Activated gamma-delta T cell (primary cell): ENCODE results near the gene CYREN.
A peak's percentile ranks its signal among the peaks of the same experiment; 100 is the strongest.
"Not testable (repeated sequence)": the region's sequence is repeated elsewhere in the genome, so short reads cannot be mapped to it uniquely, and the experiment has no call there.

Source experiments
- DNase-seq: peaks from one replicate; lab custom pipeline; 2025; lab: John Stamatoyannopoulos, UW
- total RNA-seq, 2 donors: gene quantifications; one replicate each; lab custom pipeline; 2026; lab: John Stamatoyannopoulos, UW

CYREN gene, protein sequence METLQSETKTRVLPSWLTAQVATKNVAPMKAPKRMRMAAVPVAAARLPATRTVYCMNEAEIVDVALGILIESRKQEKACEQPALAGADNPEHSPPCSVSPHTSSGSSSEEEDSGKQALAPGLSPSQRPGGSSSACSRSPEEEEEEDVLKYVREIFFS
- 41.4 to 42.9 reads per million in 2 donors for total RNA-seq

DNA sequence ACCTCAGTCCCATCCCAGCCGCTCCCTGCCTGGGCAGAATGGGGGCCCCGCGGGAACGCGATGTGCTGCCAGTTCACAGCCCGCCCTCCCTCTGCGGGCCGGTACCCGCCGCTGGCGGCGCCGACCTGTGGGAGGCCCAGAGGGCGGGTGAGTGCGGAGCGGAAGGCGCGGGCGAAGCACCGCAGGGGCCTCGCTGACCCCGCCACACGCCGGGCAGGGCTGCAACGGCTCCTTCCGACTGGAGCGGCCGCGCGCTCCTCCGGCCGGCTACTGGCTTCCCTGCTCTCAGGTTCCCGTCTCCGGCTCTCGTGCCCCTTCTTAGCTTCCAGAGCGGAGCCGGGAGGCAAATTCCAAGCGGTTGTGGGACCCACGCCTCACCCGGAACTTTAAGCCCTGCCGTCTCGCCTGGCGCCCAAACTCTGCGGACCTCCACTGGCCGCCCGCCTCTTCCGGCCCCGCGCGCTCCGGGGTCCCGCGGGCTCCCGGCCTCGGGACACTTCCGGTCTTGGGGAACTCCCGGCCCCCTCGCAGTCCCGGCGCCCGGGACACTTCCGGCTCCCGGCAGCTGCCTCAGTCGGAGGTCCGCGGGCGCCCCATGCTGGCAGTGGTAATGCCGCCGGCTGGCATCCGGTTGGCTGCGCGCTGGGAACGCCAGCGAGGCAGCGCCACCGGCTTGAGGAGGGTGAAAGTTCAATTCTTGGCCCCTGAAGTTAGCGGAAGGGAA lies at the start of gene CYREN:
Gene CYREN (minus strand): TSS at position 434 of the 724 bp plus-strand sequence. CDS start 1,785 bp downstream, outside the sequence.
- DNase-seq = peak; percentile 85

GRCh38 chr7:135217645-135218509 lies 47.4 kb upstream of the CYREN start:
- no peak for DNase-seq

- no peak for DNase-seq
Measured at GRCh38 chr7:135215698-135216097, 45.2 kb upstream of the CYREN start.

- no peak for DNase-seq
Measured at GRCh38 chr7:135215180-135215579, 44.7 kb upstream of the CYREN start.

DNA sequence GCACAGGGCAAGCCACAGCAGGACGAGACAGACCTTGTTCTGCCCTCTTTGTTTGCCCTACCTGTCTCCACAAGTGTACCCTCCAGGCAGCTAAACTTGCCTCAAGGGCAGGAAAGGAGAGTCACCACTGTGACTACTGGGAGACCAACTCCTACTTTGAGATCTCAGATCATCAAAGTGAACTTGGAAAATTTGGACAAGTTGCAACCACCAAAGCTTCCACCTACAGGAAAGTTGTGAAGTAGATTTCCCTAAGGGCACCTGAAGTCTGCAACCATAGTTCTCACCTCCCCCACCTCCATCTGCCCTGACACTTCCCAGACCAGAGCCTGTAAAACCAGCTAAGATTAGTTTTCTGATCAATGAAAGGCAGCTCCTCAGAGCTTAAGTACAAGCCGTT lies 43.3 kb upstream of the CYREN start:
- no peak for DNase-seq

- DNase-seq = not testable (repeated sequence)
Measured at GRCh38 chr7:135211946-135212685, 41.6 kb upstream of the CYREN start.

GRCh38 chr7:135211179-135211945 lies 40.9 kb upstream of the CYREN start, which contains the start of gene WDR91:
WDR91 (minus strand) TSS chr7:135211526; CDS start chr7:135211502, 24 bp downstream.
- DNase-seq = peak; percentile 98

DNA sequence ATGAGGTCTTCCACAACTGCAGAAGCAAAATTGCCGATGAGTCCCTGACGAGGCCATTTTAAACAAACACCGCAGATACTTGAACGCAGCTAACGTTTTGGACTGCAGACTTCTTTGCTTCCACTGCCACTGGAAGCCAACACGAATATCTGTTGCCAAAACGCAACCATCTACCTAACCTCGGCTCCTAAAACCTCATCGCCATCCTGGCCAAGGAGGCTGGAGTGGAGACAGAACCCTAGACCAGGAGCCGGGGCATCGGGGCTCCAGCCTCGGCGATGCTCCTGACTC lies 40.3 kb upstream of the CYREN start:
- DNase-seq = no peak

DNA sequence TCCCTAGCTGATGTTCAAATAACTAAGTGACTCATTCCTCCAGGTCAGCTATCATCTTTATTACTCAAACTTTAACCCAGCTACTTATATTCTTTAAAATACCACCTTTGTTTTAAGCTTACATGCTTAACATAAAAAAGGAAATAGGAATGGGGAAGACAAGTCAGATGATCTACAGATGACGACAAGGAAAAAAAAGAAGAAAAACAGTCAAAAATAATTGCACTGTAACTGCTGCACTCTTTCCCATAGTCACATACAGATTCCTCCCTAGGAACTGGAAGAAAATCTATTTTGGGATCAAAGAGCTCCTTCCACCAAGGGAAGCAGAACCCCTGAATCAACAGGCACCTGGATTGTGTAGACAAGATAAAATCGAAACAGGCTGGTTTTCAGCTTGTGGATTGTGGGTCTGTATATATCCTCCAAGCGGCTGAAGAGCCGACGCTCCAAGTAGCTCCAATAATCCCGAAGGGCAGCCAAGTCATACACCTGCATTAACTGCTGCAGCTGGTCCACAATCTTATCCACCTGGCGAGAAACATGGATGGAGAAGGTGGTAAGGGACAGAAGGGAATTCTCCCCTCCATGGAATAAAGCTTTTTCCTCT lies 38.8 kb upstream of the CYREN start:
- no peak for DNase-seq

DNA sequence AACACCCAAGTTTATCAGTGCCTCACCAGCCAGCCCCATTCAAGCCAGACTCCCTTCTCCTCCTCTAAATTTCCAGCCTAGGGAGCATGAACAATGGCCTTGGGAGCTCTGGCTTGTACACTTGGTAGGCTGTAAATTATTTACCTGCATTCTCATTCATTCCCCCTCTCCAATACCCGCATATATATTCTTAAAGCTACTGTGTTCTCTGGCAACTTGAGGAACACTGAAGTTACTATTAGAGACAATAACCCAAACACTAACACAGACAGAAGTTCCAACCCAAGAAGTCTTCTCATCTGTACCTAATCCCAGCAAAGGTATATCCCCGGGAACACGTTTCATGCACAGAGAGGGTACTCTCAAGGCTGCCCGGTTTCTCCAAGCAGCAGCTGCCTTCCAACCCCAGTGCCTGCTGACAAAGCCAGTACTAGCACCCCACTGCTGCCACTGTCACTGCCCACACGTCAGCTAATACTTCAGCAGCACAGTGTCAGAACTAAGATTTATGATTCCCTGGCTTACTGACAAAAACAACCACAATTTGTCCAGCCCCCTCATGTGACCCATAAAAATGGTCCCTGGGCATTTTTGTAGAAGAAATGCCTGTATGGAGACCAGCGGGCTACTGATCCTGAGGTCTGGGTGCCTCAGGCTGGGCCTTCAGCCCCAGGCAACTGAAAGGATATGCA lies 37.7 kb upstream of the CYREN start:
- no peak for DNase-seq

- DNase-seq = no peak
Measured at GRCh38 chr7:135207406-135208101, 37.0 kb upstream of the CYREN start.

DNA sequence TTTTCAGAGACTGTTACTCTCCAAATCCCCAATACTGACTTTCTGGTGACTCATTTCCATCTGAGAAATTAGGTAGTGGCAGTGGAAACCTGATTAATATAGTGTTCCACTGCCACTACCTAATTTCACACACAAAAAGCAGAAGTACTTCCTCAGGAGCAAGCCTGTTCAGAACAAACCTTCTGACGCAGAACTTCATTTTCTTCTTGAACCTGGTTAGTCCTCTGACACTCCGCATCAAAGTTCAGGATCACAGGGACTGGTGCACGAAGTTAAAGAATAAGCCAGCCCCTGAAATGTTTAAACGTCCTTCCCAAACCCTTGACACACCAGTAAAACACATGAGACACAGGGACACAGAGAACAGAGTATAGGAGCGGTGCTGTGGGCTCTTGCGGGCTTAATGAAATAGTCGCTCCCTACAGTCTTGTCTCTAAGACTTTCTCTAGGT lies 36.5 kb upstream of the CYREN start:
- no peak for DNase-seq

DNA sequence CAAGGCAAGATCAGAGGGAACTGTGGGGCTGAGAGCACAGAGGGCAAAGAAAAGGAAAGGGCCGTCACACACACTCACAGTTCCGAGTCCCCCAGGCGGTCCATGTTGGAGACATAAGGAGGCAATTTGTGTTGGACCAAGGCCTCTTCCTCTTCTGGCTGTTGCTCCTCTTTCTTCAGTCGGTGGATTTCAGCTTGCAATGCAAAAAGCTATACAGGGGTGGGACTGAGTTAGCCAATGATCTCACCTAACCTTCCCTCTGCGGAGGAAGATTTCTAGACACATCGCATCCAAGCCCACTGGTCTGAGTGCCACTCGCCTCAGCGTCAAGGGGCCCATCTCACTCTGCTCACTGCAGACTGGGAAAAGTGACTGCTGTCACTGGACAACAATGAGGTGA lies 35.3 kb upstream of the CYREN start:
- no peak for DNase-seq

DNA sequence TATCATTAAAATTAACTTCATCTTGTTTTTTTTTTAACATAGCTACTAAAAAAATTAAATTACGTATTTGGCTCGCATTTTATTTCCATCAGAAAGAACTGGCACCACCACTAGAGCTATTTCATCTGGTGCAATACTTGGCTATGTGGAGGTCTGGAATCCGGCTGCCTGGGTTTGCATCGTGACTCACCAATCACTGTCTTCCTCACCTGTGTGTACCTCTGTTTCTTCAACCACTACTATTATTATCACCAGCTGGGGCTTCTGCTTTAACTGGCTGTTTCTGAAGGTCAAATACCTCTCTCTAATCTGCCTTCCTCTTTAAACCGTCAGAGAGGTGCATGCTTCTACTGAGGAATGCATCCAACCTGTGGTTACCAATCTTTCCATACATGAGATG lies 34.4 kb upstream of the CYREN start:
- DNase-seq = no peak

- no peak for DNase-seq
Measured at GRCh38 chr7:135204341-135204749, 33.8 kb upstream of the CYREN start.

GRCh38 chr7:135201350-135201749 lies 30.8 kb upstream of the CYREN start:
- DNase-seq = no peak

GRCh38 chr7:135200821-135201331 lies 30.4 kb upstream of the CYREN start:
- no peak for DNase-seq

- DNase-seq = no peak
Measured at GRCh38 chr7:135199439-135199838, 28.9 kb upstream of the CYREN start.

DNA sequence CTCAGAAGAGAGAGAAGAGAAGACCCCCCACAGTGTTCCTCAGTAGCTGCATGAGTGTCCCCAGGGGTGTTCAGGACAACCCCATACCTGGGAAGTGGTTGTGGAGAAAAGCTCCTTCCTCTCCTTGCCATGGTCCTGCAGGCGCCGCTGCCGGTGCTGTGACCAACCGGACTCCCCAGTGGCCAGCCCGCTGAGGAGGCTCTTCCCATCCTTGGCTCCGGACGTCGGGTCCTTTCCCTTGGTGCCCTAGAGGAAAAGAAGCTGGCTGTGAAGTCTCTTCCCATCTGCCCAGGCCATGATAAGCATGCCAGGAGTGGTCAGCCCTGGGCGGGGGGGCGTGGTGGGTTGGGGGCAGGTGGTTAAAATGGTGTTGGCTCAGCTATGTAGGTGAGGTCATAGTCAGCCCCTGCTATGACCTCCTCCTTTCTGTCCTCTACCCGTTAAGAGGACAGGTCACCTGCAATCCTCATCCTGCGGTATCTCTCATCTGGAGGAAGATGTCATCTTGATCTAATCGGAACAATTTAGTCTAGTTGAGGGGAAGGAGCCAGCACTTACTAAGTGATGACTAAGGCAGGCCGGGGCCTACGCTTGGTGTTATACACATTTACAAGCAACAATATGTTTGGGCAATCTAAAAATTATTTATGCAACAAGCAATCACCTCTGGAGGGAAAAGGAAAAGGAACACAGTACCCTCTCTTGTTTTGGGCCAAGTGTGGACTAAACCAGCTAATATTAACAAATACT lies 27.6 kb upstream of the CYREN start:
- DNase-seq = no peak
